CD4-positive, alpha-beta T cell (primary cell): Measurements from ENCODE around the gene OMA1. TPM values are rescaled to one million over a fixed set of nuclear protein-coding genes. Genes with fewer than 3 reads are reported as not detected.
A peak's percentile ranks its signal among the peaks of the same experiment; 100 is the strongest.

Source experiments
- ATAC-seq: fragments of 200-7000 bp; cut with Tn5 transposase; one replicate; pipeline ENCODE4 v1.10.0; 2022; ENCODE audit warnings: mild to moderate bottlenecking; ENCODE audit not compliant: poor library complexity
- CTCF ChIA-PET: fragments of 350-600 bp; sonication (Branson Sonifier 250); formaldehyde crosslinking; loops from one replicate; lab custom pipeline; 2021; ENCODE audit warnings: antibody characterized with exemption, inconsistent platforms; lab: Charles Lee
- POLR2A ChIA-PET: fragments of 350-600 bp; sonication (Branson Sonifier 250); formaldehyde crosslinking; loops from one replicate; lab custom pipeline; 2021; ENCODE audit warnings: antibody characterized with exemption, inconsistent platforms; lab: Charles Lee
- DNase-seq, 14 experiments: peaks; one replicate each; pipeline ENCODE4 v3.0.0-alpha.2; 2013 to 2020; ENCODE audit warnings: mixed read lengths in 2 of 14
- H3K27ac ChIP-seq, 2 donors: one replicate each; pipeline versions ENCODE4 v1.5.1 to v1.7.0; 2013; ENCODE audit warnings: low read length in 2 of 2, low read depth in 1 of 2, mild to moderate bottlenecking in 1 of 2
- H3K27me3 ChIP-seq, 2 experiments: 1 replicate in 1 of 2; 2 replicates in 1 of 2; pipeline versions ENCODE4 v1.6.1 to v1.7.0; 2013; ENCODE audit warnings: low read length in 2 of 2, control low read depth in 1 of 2, mild to moderate bottlenecking in 1 of 2, moderate library complexity in 1 of 2; ENCODE audit not compliant: insufficient read depth in 2 of 2, control insufficient read depth in 1 of 2
- H3K36me3 ChIP-seq: one replicate; pipeline ENCODE4 v1.6.1; 2013; ENCODE audit warnings: low read length, control low read depth; ENCODE audit not compliant: insufficient read depth
- H3K4me1 ChIP-seq: one replicate; pipeline ENCODE4 v1.6.1; 2013; ENCODE audit warnings: low read length, control low read depth; ENCODE audit not compliant: insufficient read depth
- H3K4me3 ChIP-seq: one replicate; pipeline ENCODE4 v1.5.1; 2013; ENCODE audit warnings: mild to moderate bottlenecking, low read length, moderate library complexity
- H3K9me3 ChIP-seq, 2 experiments: 1 replicate in 1 of 2; 2 replicates in 1 of 2; pipeline versions ENCODE4 v1.6.1 to v1.7.0; 2013; ENCODE audit warnings: low read length in 2 of 2, mild to moderate bottlenecking in 2 of 2, control low read depth in 1 of 2, moderate library complexity in 1 of 2; ENCODE audit not compliant: control insufficient read depth in 1 of 2, insufficient read depth in 1 of 2
- H3K27ac Mint-ChIP-seq: one replicate; pipeline ENCODE4 v1.8.0; 2020; ENCODE audit warnings: mixed read lengths
- H3K27me3 Mint-ChIP-seq: one replicate; pipeline ENCODE4 v1.8.0; 2021; ENCODE audit warnings: mixed read lengths
- H3K36me3 Mint-ChIP-seq: one replicate; pipeline ENCODE4 v1.8.0; 2021; ENCODE audit warnings: low read depth, mixed read lengths
- H3K4me1 Mint-ChIP-seq: one replicate; pipeline ENCODE4 v1.8.0; 2021; ENCODE audit warnings: low read depth, mixed read lengths
- H3K4me3 Mint-ChIP-seq: one replicate; pipeline ENCODE4 v1.8.0; 2020; ENCODE audit warnings: mild to moderate bottlenecking, mixed read lengths
- H3K9me3 Mint-ChIP-seq: one replicate; pipeline ENCODE4 v1.8.0; 2020; ENCODE audit warnings: mixed read lengths
- intact Hi-C, 2 experiments: fragments of 100-400 bp; cut with DNase I in 1 of 2; cut with micrococcal nuclease in 1 of 2; formaldehyde crosslinking; loops; one replicate each; pipeline versions ENCODE4 v1.15.1 to v1.9.0; 2023 to 2025; cut with DNase I, micrococcal nuclease
- total RNA-seq, 174 experiments: library from RNA in 2 of 174; stranded (reverse) in 2 of 174; gene quantifications; one replicate each; pipeline ENCODE4 v1.2.3 and lab custom pipeline; 2021 to 2026
- TF ChIP-seq, protein P1 (sequence below): fragments of 200-600 bp; IDR thresholded peaks from one replicate; pipeline ENCODE4 v1.8.0; 2022; ENCODE audit warnings: antibody characterized with exemption, mild to moderate bottlenecking

The OMA1 gene
- total RNA-seq, 2 experiments from 2014 or later, result 23.7 to 27.7 TPM

DNA sequence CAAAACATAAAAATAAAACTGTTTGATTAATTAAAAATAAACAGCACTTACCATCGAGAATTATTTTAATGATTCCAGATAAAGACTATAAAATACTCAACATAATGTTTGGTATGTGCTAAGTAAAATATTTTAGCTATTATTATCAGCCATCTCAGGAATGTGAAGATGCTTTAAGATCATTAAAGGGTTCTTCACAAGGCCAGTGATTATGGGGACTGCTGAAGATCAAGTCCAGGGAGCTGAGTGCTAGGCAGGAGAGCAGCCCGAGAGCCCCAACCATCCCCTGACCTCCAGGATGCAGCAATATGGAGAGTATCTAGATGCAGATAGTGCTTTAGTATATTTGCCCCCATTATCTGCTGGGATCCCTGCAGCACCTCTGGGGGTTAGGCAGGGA lies 35.1 kb upstream of the OMA1 start:
- ChIA-PET POLR2A (no interaction called here), CTCF (no interaction called here)
- TF ChIP-seq, protein P1, sequence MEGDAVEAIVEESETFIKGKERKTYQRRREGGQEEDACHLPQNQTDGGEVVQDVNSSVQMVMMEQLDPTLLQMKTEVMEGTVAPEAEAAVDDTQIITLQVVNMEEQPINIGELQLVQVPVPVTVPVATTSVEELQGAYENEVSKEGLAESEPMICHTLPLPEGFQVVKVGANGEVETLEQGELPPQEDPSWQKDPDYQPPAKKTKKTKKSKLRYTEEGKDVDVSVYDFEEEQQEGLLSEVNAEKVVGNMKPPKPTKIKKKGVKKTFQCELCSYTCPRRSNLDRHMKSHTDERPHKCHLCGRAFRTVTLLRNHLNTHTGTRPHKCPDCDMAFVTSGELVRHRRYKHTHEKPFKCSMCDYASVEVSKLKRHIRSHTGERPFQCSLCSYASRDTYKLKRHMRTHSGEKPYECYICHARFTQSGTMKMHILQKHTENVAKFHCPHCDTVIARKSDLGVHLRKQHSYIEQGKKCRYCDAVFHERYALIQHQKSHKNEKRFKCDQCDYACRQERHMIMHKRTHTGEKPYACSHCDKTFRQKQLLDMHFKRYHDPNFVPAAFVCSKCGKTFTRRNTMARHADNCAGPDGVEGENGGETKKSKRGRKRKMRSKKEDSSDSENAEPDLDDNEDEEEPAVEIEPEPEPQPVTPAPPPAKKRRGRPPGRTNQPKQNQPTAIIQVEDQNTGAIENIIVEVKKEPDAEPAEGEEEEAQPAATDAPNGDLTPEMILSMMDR, result no peak
- Histone ChIP-seq H3K9me3 (peaks cover 0 to 5% of the 10 kb centered on the region in 2 experiments), H3K4me1 (peaks cover 1% of the 10 kb centered on the region), H3K4me3 (no peak overlapping the region), H3K36me3 (no peaks in the 10 kb centered on the region), H3K27me3 (peaks cover 16 to 50% of the 10 kb centered on the region in 2 experiments), H3K27ac (no peak overlapping the region)
- H3K4me3 Mint-ChIP-seq, result no peak overlapping the region
- H3K4me1 Mint-ChIP-seq, result peaks cover 10% of the 10 kb centered on the region
- no peaks in the 10 kb centered on the region for H3K36me3 Mint-ChIP-seq
- ATAC-seq, result no peak
- peaks cover 63% of the 10 kb centered on the region for H3K27me3 Mint-ChIP-seq
- no peaks in the 10 kb centered on the region for H3K9me3 Mint-ChIP-seq
- no peak for DNase-seq
- intact Hi-C loops, result no loop called here
- H3K27ac Mint-ChIP-seq, result no peak overlapping the region

DNA sequence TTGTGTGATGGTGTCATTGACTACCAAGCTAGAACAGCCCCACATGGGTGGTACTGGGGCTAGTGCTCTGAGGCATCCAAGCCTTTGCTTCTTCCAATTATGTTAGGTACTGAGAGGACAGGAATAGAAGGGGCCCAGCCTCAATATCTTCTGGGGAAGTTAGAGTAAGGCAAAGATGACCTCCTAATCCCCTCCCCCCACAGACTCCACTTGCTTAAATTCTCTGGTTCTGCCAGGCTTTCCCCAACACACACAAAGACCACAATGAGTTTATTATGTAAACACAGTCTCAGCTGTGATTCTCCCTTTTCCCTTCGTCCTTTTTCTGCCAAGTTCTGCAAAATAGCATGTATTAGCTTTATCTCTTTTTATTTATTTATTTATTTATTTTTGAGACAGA lies 33.7 kb upstream of the OMA1 start:
- Histone ChIP-seq H3K4me1 (peaks cover 9% of the 10 kb centered on the region), H3K27me3 (peaks cover 27 to 57% of the 10 kb centered on the region in 2 experiments), H3K36me3 (no peaks in the 10 kb centered on the region), H3K9me3 (peaks cover 0 to 10% of the 10 kb centered on the region in 2 experiments), H3K27ac (no peak overlapping the region), H3K4me3 (no peak overlapping the region)
- Mint-ChIP-seq H3K4me3 (no peak overlapping the region), H3K9me3 (no peaks in the 10 kb centered on the region), H3K4me1 (peaks cover 20% of the 10 kb centered on the region), H3K27me3 (peaks cover 68% of the 10 kb centered on the region), H3K27ac (no peak overlapping the region), H3K36me3 (no peaks in the 10 kb centered on the region)
- intact Hi-C loops, result no loop called here
- DNase-seq (no peak), ATAC-seq (no peak)
- POLR2A ChIA-PET, result no interaction called here
- CTCF ChIA-PET, result no interaction called here
- TF ChIP-seq, protein P1, result no peak

DNA sequence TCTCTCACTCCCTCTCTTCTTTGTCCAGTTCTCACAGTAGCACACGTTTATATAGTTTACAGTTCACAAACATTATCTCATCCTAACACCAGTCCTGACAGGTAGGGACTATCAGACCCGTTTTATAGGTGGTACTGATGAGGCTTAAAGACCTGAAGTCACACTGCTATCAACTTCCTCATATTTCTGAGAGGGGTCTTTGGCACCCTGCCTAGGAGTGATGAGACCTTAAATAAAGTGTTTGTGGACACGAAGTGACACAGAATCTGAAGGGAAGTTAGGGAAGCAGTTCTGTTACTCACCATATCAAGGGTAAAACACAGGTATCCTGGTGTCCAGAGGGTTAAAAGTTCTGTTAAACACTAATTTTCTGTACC lies 31.1 kb upstream of the OMA1 start:
- TF ChIP-seq, protein P1, result no peak
- DNase-seq (no peak), ATAC-seq (no peak)
- POLR2A ChIA-PET, result no interaction called here
- peaks cover 0 to 10% of the 10 kb centered on the region in 2 experiments for H3K9me3 ChIP-seq
- no peak overlapping the region for H3K27ac ChIP-seq
- CTCF ChIA-PET, result no interaction called here
- peaks cover 33% of the 10 kb centered on the region for H3K4me1 Mint-ChIP-seq
- H3K27me3 Mint-ChIP-seq, result peaks cover 71% of the 10 kb centered on the region
- H3K4me3 Mint-ChIP-seq, result peak overlapping the region; percentile 3
- H3K27ac Mint-ChIP-seq, result no peak overlapping the region
- intact Hi-C loops, result no loop called here
- H3K4me1 ChIP-seq, result peaks cover 13% of the 10 kb centered on the region
- no peaks in the 10 kb centered on the region for H3K36me3 Mint-ChIP-seq
- peaks cover 34 to 50% of the 10 kb centered on the region in 2 experiments for H3K27me3 ChIP-seq
- H3K36me3 ChIP-seq, result no peaks in the 10 kb centered on the region
- H3K4me3 ChIP-seq, result no peak overlapping the region
- H3K9me3 Mint-ChIP-seq, result no peaks in the 10 kb centered on the region
